A549 treated with AZD9567 at 1 μM for 4 hours (cell line): ENCODE data around the gene TMEM238. TPM values are rescaled to one million over a fixed set of nuclear protein-coding genes. Genes with fewer than 3 reads are reported as not detected.

ENCODE experiments used
- total RNA-seq: library from RNA; stranded (reverse); fragments of 200-300 nt; extraction: Qiagen RNA extraction; gene quantifications from 5 replicates; pipeline ENCODE4 v1.2.3, GENCODE V29; 2022; ENCODE audit not compliant: insufficient read depth

The TMEM238 gene
- 6.5 to 9.2 TPM (median 8.0 TPM) in 4 of 5 replicates, not detected in the other for total RNA-seq

GRCh38 chr19:55384131-55384919, at the start of gene TMEM238:
TSS of gene TMEM238 (minus strand) at chr19:55384292. CDS start at chr19:55384259, 33 bp downstream.

GRCh38 chr19:55407550-55407799, 23.4 kb upstream of the TMEM238 start, which contains the start of gene UBE2S:
TSS of gene UBE2S (minus strand) at chr19:55407788. CDS start at chr19:55407589, 199 bp downstream.

GRCh38 chr19:55385724-55386492, 1.8 kb upstream of the TMEM238 start, which contains the start of gene RPL28:
TSS of gene RPL28 (plus strand) at chr19:55385932. CDS start at chr19:55386358, 426 bp downstream.

GRCh38 chr19:55376241-55376933, 7.7 kb downstream of the TMEM238 start, which contains the start of gene TMEM190:
TSS of gene TMEM190 (plus strand) at chr19:55376826. CDS start at chr19:55376854, 28 bp downstream.

GRCh38 chr19:55370305-55370988, 13.6 kb downstream of the TMEM238 start, which contains the start of gene IL11:
TSS of gene IL11 (minus strand) at chr19:55370463. CDS start at chr19:55370310, 153 bp downstream.

GRCh38 chr19:55362990-55363716, 20.9 kb downstream of the TMEM238 start, which contains the start of gene GARIN5B:
TSS of gene GARIN5B (minus strand) at chr19:55363260. CDS start at chr19:55363066, 194 bp downstream.

GRCh38 chr19:55354698-55355212, 29.3 kb downstream of the TMEM238 start, which contains the start of gene COX6B2:
TSS of gene COX6B2 (minus strand) at chr19:55354719. CDS start at chr19:55354521, 198 bp downstream.

GRCh38 chr19:55339105-55339888, 44.8 kb downstream of the TMEM238 start, which contains the start of gene KMT5C:
TSS of gene KMT5C (plus strand) at chr19:55339876. CDS start at chr19:55341937, 2,061 bp downstream.

Other genes with a start within 250 kb of the TMEM238 start
- gene TNNT1, start 235.1 kb downstream of the TMEM238 start, total RNA-seq: 88.1 to 142 TPM (median 130 TPM) in 5 replicates
- 6.9 to 9.8 TPM (median 7.9 TPM) in 5 replicates for gene TNNI3, start 226.6 kb downstream of the TMEM238 start, total RNA-seq
- gene DNAAF3, start 217.7 kb downstream of the TMEM238 start, total RNA-seq: 5.8 to 9.4 TPM (median 6.7 TPM) in 5 replicates
- gene SYT5, start 204.0 kb downstream of the TMEM238 start, total RNA-seq: 1.8 to 9.1 TPM (median 4.2 TPM) in 5 replicates
- gene PTPRH, start 174.8 kb downstream of the TMEM238 start, total RNA-seq: 2.1 to 3.8 TPM (median 3.1 TPM) in 5 replicates
- gene TMEM86B, start 155.5 kb downstream of the TMEM238 start, total RNA-seq: 5.1 to 6.4 TPM (median 5.7 TPM) in 5 replicates
- 74.7 to 116 TPM (median 115 TPM) in 5 replicates for gene PPP6R1, start 125.3 kb downstream of the TMEM238 start, total RNA-seq
- gene HSPBP1, start 104.2 kb downstream of the TMEM238 start, total RNA-seq: 129 to 149 TPM (median 137 TPM) in 5 replicates
- 2.5 to 3.3 TPM (median 3.1 TPM) in 5 replicates for gene BRSK1, start 100.3 kb downstream of the TMEM238 start, total RNA-seq
- gene TMEM150B, start 59.0 kb downstream of the TMEM238 start, total RNA-seq: not detected in 5 replicates
- gene KMT5C, start 44.4 kb downstream of the TMEM238 start, total RNA-seq: 3.1 to 8.1 TPM (median 7.0 TPM) in 5 replicates
- 0.95 to 1.2 TPM (median 1.0 TPM) in 4 of 5 replicates, not detected in the other for gene COX6B2, start 29.6 kb downstream of the TMEM238 start, total RNA-seq
- gene GARIN5B, start 21.0 kb downstream of the TMEM238 start, total RNA-seq: 0.10 to 0.22 TPM (median 0.16 TPM) in 4 of 5 replicates, not detected in the other
- 16.8 to 21.9 TPM (median 17.3 TPM) in 5 replicates for gene IL11, start 13.8 kb downstream of the TMEM238 start, total RNA-seq
- gene TMEM190, start 7.5 kb downstream of the TMEM238 start, total RNA-seq: 1.6 to 2.0 TPM (median 1.8 TPM) in 4 of 5 replicates, not detected in the other
- 2,640 to 3,810 TPM (median 2,807 TPM) in 5 replicates for gene RPL28, start 1.6 kb upstream of the TMEM238 start, total RNA-seq
- 283 to 453 TPM (median 448 TPM) in 5 replicates for gene UBE2S, start 23.5 kb upstream of the TMEM238 start, total RNA-seq
- 0.02 TPM in 2 of 5 replicates, not detected in the others for gene SHISA7, start 59.0 kb upstream of the TMEM238 start, total RNA-seq
- 49.3 to 64.4 TPM (median 61.3 TPM) in 5 replicates for gene ISOC2, start 77.3 kb upstream of the TMEM238 start, total RNA-seq
- not detected in 5 replicates for gene C19orf85, start 80.5 kb upstream of the TMEM238 start, total RNA-seq
- 4.3 to 7.1 TPM (median 6.2 TPM) in 5 replicates for gene ZNF628, start 92.3 kb upstream of the TMEM238 start, total RNA-seq
- gene NAT14, start 100.9 kb upstream of the TMEM238 start, total RNA-seq: 31.1 to 56.8 TPM (median 53.6 TPM) in 5 replicates
- gene SSC5D, start 104.1 kb upstream of the TMEM238 start, total RNA-seq: 0.41 to 1.0 TPM (median 0.82 TPM) in 5 replicates
- gene SBK2, start 152.8 kb upstream of the TMEM238 start, total RNA-seq: 1.8 to 2.1 TPM (median 2.0 TPM) in 4 of 5 replicates, not detected in the other
- 0.79 to 1.2 TPM (median 0.93 TPM) in 4 of 5 replicates, not detected in the other for gene SBK3, start 161.3 kb upstream of the TMEM238 start, total RNA-seq
- 7.2 to 29.0 TPM (median 26.0 TPM) in 5 replicates for gene ZNF579, start 196.6 kb upstream of the TMEM238 start, total RNA-seq
- gene FIZ1, start 215.2 kb upstream of the TMEM238 start, total RNA-seq: 18.8 to 22.1 TPM (median 21.4 TPM) in 5 replicates
- 11.7 to 18.6 TPM (median 17.2 TPM) in 5 replicates for gene ZNF524, start 216.0 kb upstream of the TMEM238 start, total RNA-seq
- gene ZNF865, start 221.4 kb upstream of the TMEM238 start, total RNA-seq: 5.6 to 11.6 TPM (median 11.2 TPM) in 5 replicates
- 5.3 to 7.2 TPM (median 6.9 TPM) in 5 replicates for gene ZNF784, start 240.3 kb upstream of the TMEM238 start, total RNA-seq